ENCODE results near the gene SLC25A42. TPM values are rescaled to one million over a fixed set of nuclear protein-coding genes. Genes with fewer than 3 reads are reported as not detected.

Gene SLC25A42
- polyA plus RNA-seq, 1 experiment = 5.8 TPM

- POLR2A ChIA-PET = interaction anchor here (0.6 kb wide), 1 partner anchor 23 kb away, joined by 7 read pairs; no protein-coding TSS in a partner anchor
- H3K27me3 ChIP-seq (ENCODE audit: control insufficient read depth, insufficient read depth, low read length) = no peaks in the 10 kb centered on the region
- H3K36me3 ChIP-seq (ENCODE audit: control insufficient read depth, insufficient read depth, low read length) = peaks cover 3% of the 10 kb centered on the region
- TF ChIP-seq, protein P1, sequence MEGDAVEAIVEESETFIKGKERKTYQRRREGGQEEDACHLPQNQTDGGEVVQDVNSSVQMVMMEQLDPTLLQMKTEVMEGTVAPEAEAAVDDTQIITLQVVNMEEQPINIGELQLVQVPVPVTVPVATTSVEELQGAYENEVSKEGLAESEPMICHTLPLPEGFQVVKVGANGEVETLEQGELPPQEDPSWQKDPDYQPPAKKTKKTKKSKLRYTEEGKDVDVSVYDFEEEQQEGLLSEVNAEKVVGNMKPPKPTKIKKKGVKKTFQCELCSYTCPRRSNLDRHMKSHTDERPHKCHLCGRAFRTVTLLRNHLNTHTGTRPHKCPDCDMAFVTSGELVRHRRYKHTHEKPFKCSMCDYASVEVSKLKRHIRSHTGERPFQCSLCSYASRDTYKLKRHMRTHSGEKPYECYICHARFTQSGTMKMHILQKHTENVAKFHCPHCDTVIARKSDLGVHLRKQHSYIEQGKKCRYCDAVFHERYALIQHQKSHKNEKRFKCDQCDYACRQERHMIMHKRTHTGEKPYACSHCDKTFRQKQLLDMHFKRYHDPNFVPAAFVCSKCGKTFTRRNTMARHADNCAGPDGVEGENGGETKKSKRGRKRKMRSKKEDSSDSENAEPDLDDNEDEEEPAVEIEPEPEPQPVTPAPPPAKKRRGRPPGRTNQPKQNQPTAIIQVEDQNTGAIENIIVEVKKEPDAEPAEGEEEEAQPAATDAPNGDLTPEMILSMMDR (IDR thresholded peaks at IDR 0.05; ENCODE audit: insufficient read depth, low read depth, low read length) = no peak
- no peak for DNase-seq (ENCODE audit: low read depth)
- no peak overlapping the region for H3K4me3 ChIP-seq (ENCODE audit: low read depth, low read length)
- CTCF ChIA-PET = no interaction called here
These were observed 8.1 kb downstream of the SLC25A42 start for GRCh38 chr19:19071897-19072296.

DNA sequence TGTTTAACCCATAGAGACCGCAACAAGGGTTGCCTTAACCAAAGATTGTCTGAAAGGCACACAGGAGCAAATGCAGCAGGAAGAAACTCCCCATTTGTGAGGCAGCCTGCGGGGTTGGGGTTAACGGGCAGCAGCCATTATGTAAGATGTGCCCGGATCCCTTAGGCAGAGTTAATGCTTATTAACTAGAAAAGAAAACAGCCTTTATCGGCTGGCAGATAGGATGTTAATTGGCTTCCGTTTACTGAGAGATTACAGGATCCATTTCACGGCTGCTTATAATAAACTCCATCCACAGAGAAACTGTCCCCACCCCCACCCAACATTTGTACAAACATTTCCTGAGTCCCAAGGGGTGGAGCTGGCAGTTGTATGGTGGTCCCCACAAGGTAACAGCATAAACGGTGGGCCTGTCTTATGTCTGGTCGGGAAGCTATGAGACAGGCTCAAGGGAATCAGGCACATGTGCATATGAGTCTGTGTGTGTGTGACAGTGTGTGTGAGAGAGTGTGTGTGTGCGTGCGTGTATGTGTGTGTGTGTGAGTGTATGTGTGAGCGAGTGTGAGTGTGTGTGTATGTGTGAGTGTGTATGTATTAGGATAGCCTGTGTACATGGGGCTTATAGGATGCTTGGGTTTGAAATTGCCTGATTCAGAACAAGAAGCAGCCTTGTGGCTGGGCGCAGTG is 10.5 kb downstream of the SLC25A42 start:
- ChIA-PET POLR2A (no interaction called here), CTCF (interaction anchor here (1.5 kb wide), 1 partner anchor 22 kb away, joined by 3 read pairs; no protein-coding TSS in a partner anchor)
- no peak for DNase-seq (ENCODE audit: low read depth)
- peaks cover 3% of the 10 kb centered on the region for H3K36me3 ChIP-seq (ENCODE audit: control insufficient read depth, insufficient read depth, low read length)
- no peaks in the 10 kb centered on the region for H3K27me3 ChIP-seq (ENCODE audit: control insufficient read depth, insufficient read depth, low read length)
- TF ChIP-seq, protein P1 (IDR thresholded peaks at IDR 0.05; ENCODE audit: insufficient read depth, low read depth, low read length) = no peak
- H3K4me3 ChIP-seq (ENCODE audit: low read depth, low read length) = no peak overlapping the region

GRCh38 chr19:19075126-19075525 is 11.3 kb downstream of the SLC25A42 start:
- Histone ChIP-seq H3K36me3 (ENCODE audit: control insufficient read depth, insufficient read depth, low read length) (peaks cover 3% of the 10 kb centered on the region), H3K4me3 (ENCODE audit: low read depth, low read length) (no peak overlapping the region), H3K27me3 (ENCODE audit: control insufficient read depth, insufficient read depth, low read length) (no peaks in the 10 kb centered on the region)
- TF ChIP-seq, protein P1 (IDR thresholded peaks at IDR 0.05; ENCODE audit: insufficient read depth, low read depth, low read length) = no peak
- ChIA-PET POLR2A (no interaction called here), CTCF (no interaction called here)
- no peak for DNase-seq (ENCODE audit: low read depth)

GRCh38 chr19:19076476-19076875 is 12.7 kb downstream of the SLC25A42 start:
- Histone ChIP-seq H3K4me3 (ENCODE audit: low read depth, low read length) (no peak overlapping the region), H3K27me3 (ENCODE audit: control insufficient read depth, insufficient read depth, low read length) (no peaks in the 10 kb centered on the region), H3K36me3 (ENCODE audit: control insufficient read depth, insufficient read depth, low read length) (peaks cover 3% of the 10 kb centered on the region)
- ChIA-PET POLR2A (no interaction called here), CTCF (no interaction called here)
- no peak for DNase-seq (ENCODE audit: low read depth)
- TF ChIP-seq, protein P1 (IDR thresholded peaks at IDR 0.05; ENCODE audit: insufficient read depth, low read depth, low read length) = no peak

- POLR2A ChIA-PET = no interaction called here
These were observed 13.3 kb downstream of the SLC25A42 start for GRCh38 chr19:19077103-19077502.

More at GRCh38 chr19:19077103-19077502, 13.3 kb downstream of the SLC25A42 start:
- H3K27me3 ChIP-seq (ENCODE audit: control insufficient read depth, insufficient read depth, low read length) = no peaks in the 10 kb centered on the region
- TF ChIP-seq, protein P1 (IDR thresholded peaks at IDR 0.05; ENCODE audit: insufficient read depth, low read depth, low read length) = no peak
- DNase-seq (ENCODE audit: low read depth) = no peak
- H3K36me3 ChIP-seq (ENCODE audit: control insufficient read depth, insufficient read depth, low read length) = peaks cover 3% of the 10 kb centered on the region
- no peak overlapping the region for H3K4me3 ChIP-seq (ENCODE audit: low read depth, low read length)
- CTCF ChIA-PET = no interaction called here
